Iris pigment epithelial cell (primary cell): ENCODE data around the gene CCDC169.
"Not testable (repeated sequence)": the region's sequence is repeated elsewhere in the genome, so short reads cannot be mapped to it uniquely, and the experiment has no call there.

Source experiments
- DNase-seq: peaks from one replicate; pipeline ENCODE4 v3.0.0-alpha.2; 2011; ENCODE audit warnings: low read depth

CCDC169 gene

GRCh38 chr13:36297366-36298338 is at the start of gene CCDC169:
CCDC169 (minus strand) TSS chr13:36297814; CDS start chr13:36297719, 95 bp downstream.
- peak; percentile 63 for DNase-seq

GRCh38 chr13:36346222-36347083 is 48.8 kb upstream of the CCDC169 start, which contains the start of gene SPART:
SPART (minus strand) TSS chr13:36346394; CDS start chr13:36335830, 10,564 bp downstream.
- DNase-seq, result peak; percentile 91

- peak; percentile 92 for DNase-seq
These were observed 48.0 kb upstream of the CCDC169 start for GRCh38 chr13:36345438-36346221.

- no peak for DNase-seq
These were observed 47.3 kb upstream of the CCDC169 start for GRCh38 chr13:36344886-36345437.

GRCh38 chr13:36344173-36344572 is 46.6 kb upstream of the CCDC169 start:
- DNase-seq, result peak; percentile 92

- DNase-seq, result no peak
These were observed 46.2 kb upstream of the CCDC169 start for GRCh38 chr13:36343766-36344165.

- DNase-seq, result no peak
These were observed 45.1 kb upstream of the CCDC169 start for GRCh38 chr13:36342715-36343114.

GRCh38 chr13:36341718-36342117 is 44.1 kb upstream of the CCDC169 start:
- DNase-seq, result peak; percentile 64

GRCh38 chr13:36339600-36340155 is 42.1 kb upstream of the CCDC169 start:
- DNase-seq, result no peak

- no peak for DNase-seq
These were observed 40.5 kb upstream of the CCDC169 start for GRCh38 chr13:36337938-36338641.

- DNase-seq, result peak; percentile 60
These were observed 35.4 kb upstream of the CCDC169 start for GRCh38 chr13:36332986-36333385.

GRCh38 chr13:36332255-36332654 is 34.6 kb upstream of the CCDC169 start:
- not testable (repeated sequence) for DNase-seq

GRCh38 chr13:36331280-36331679 is 33.7 kb upstream of the CCDC169 start:
- DNase-seq, result no peak

GRCh38 chr13:36329361-36329760 is 31.7 kb upstream of the CCDC169 start:
- DNase-seq, result peak; percentile 85

- no peak for DNase-seq
These were observed 31.2 kb upstream of the CCDC169 start for GRCh38 chr13:36328821-36329220.

- no peak for DNase-seq
These were observed 28.3 kb upstream of the CCDC169 start for GRCh38 chr13:36325912-36326311.

- DNase-seq, result not testable (repeated sequence)
These were observed 27.3 kb upstream of the CCDC169 start for GRCh38 chr13:36324881-36325280.

- peak; percentile 36 for DNase-seq
These were observed 26.4 kb upstream of the CCDC169 start for GRCh38 chr13:36323951-36324566.

- DNase-seq, result no peak
These were observed 25.8 kb upstream of the CCDC169 start for GRCh38 chr13:36323408-36323807.

GRCh38 chr13:36319793-36320192 is 22.2 kb upstream of the CCDC169 start:
- DNase-seq, result peak; percentile 56
